Measurements from ENCODE around the gene MALL.

GRCh38 chr2:110152943-110153342, 37.3 kb upstream of the MALL start:
- TF ChIP-seq CTCF (IDR thresholded peaks at IDR 0.05; ENCODE audit: low read length) (no peak), EZH2 (IDR thresholded peaks at IDR 0.05; ENCODE audit: borderline replicate concordance, low read length) (no peak)

All from OCI-LY1 (cell line).